Gastroesophageal sphincter (tissue), 4 donors: ENCODE data around the gene CNTN5. TPM values are rescaled to one million over a fixed set of nuclear protein-coding genes. Genes with fewer than 3 reads are reported as not detected.

Experiments used
- ATAC-seq: fragments of 150-250 bp; one replicate; pipeline ENCODE4 v1.9.1; 2016; ENCODE audit warnings: mild to moderate bottlenecking, moderate library complexity
- H3K27ac ChIP-seq, 4 donors: fragments of 200-600 bp; sonication (generic) in 3 of 4; 1 replicate in 3 of 4; 2 replicates in 1 of 4; pipeline ENCODE4 v1.5.1; 2016 to 2019
- H3K27me3 ChIP-seq: fragments of 200-600 bp; sonication (generic); one replicate; pipeline ENCODE4 v1.5.1; 2019
- H3K36me3 ChIP-seq, 2 donors: fragments of 200-600 bp; sonication (generic); one replicate each; pipeline ENCODE4 v1.5.1; 2019; ENCODE audit warnings: control low read depth in 1 of 2
- H3K4me1 ChIP-seq, 3 donors: fragments of 200-600 bp; sonication (generic); 1 replicate in 2 of 3; 2 replicates in 1 of 3; pipeline ENCODE4 v1.5.1; 2016 to 2019; ENCODE audit warnings: control low read depth in 2 of 3
- H3K4me3 ChIP-seq, 2 donors: fragments of 200-600 bp; sonication (generic); one replicate each; pipeline ENCODE4 v1.5.1; 2019; ENCODE audit warnings: mild to moderate bottlenecking in 1 of 2, moderate library complexity in 1 of 2
- H3K9me3 ChIP-seq, 3 donors: fragments of 200-600 bp; sonication (generic); one replicate each; pipeline ENCODE4 v1.5.1; 2017 to 2019; ENCODE audit warnings: control low read depth in 2 of 3
- CTCF ChIP-seq, 4 experiments: fragments of 200-600 bp in 2 of 4; fragments of 450-650 bp in 2 of 4; sonication (generic) in 1 of 4; IDR thresholded peaks; one replicate each; pipeline ENCODE4 v1.5.1; 2017 to 2019; ENCODE audit warnings: antibody characterized with exemption in 4 of 4, mild to moderate bottlenecking in 2 of 4, moderate library complexity in 2 of 4
- EP300 ChIP-seq: sonication (generic); formaldehyde crosslinking; IDR thresholded peaks from one replicate; pipeline ENCODE4 v1.6.1; 2017; ENCODE audit warnings: antibody characterized with exemption, mild to moderate bottlenecking
- POLR2A ChIP-seq, 2 donors: fragments of 450-650 bp; IDR thresholded peaks; one replicate each; pipeline ENCODE4 v1.6.1; 2017; ENCODE audit warnings: antibody characterized with exemption in 2 of 2, mild to moderate bottlenecking in 2 of 2, moderate library complexity in 1 of 2
- POLR2AphosphoS5 ChIP-seq: sonication (generic); formaldehyde crosslinking; IDR thresholded peaks from one replicate; pipeline ENCODE4 v1.6.1; 2017; ENCODE audit warnings: antibody characterized with exemption
- WGBS, 2 donors: methylation state at CpG; one replicate each; pipeline ENCODE4 v1.1.5; 2018; ENCODE audit warnings: low coverage in 1 of 2; 5-methylcytosine and 5-hydroxymethylcytosine counted together
- total RNA-seq, 4 donors: library from RNA; depleted of rRNA; stranded (reverse); fragments of >200 nt; gene quantifications; one replicate each; pipeline ENCODE4 v1.1.0, GENCODE V29; 2016

The CNTN5 gene
- total RNA-seq, 4 donors from 2014 or later, result 0.16 TPM; not detected in 3

- Histone ChIP-seq H3K9me3 (no peaks in the 10 kb centered on the region), H3K27me3 (no peaks in the 10 kb centered on the region), H3K27ac (no peak overlapping the region), H3K36me3 (no peaks in the 10 kb centered on the region), H3K4me1 (no peaks in the 10 kb centered on the region), H3K4me3 (no peak overlapping the region)
- 77 to 100% methylated on average over 3 of the region's 3 CpGs for WGBS, 2 donors
- TF ChIP-seq EP300 (no peak), CTCF (IDR thresholded peaks at IDR 0.05) (no peak), POLR2A (IDR thresholded peaks at IDR 0.05) (no peak), POLR2AphosphoS5 (no peak)
- no peak for ATAC-seq
Observed at GRCh38 chr11:99432677-99433076, 411.9 kb downstream of the CNTN5 start.

- Histone ChIP-seq H3K27ac (no peak overlapping the region), H3K27me3 (no peaks in the 10 kb centered on the region), H3K4me3 (no peak overlapping the region), H3K9me3 (no peaks in the 10 kb centered on the region), H3K4me1 (no peaks in the 10 kb centered on the region), H3K36me3 (no peaks in the 10 kb centered on the region)
- WGBS, 2 donors, result 66 to 89% methylated on average over 3 of the region's 3 CpGs
- TF ChIP-seq EP300 (no peak), POLR2AphosphoS5 (no peak), POLR2A (IDR thresholded peaks at IDR 0.05) (no peak), CTCF (IDR thresholded peaks at IDR 0.05) (no peak)
- ATAC-seq, result no peak
Observed at GRCh38 chr11:99443276-99443675, 422.5 kb downstream of the CNTN5 start.

GRCh38 chr11:99446400-99446799, 425.7 kb downstream of the CNTN5 start:
- no peak for ATAC-seq
- Histone ChIP-seq H3K27me3 (no peaks in the 10 kb centered on the region), H3K27ac (no peak overlapping the region), H3K4me1 (no peaks in the 10 kb centered on the region), H3K36me3 (no peaks in the 10 kb centered on the region), H3K4me3 (no peak overlapping the region), H3K9me3 (no peaks in the 10 kb centered on the region)
- WGBS, 2 donors, result 67 to 70% methylated on average over 1 of the region's 1 CpG
- TF ChIP-seq POLR2AphosphoS5, result no peak
- TF ChIP-seq EP300, result no peak
- no peak for TF ChIP-seq CTCF (IDR thresholded peaks at IDR 0.05)
- no peak for TF ChIP-seq POLR2A (IDR thresholded peaks at IDR 0.05)

- Histone ChIP-seq H3K36me3 (no peaks in the 10 kb centered on the region), H3K4me3 (no peak overlapping the region), H3K27ac (no peak overlapping the region), H3K27me3 (no peaks in the 10 kb centered on the region), H3K9me3 (no peaks in the 10 kb centered on the region), H3K4me1 (no peaks in the 10 kb centered on the region)
- ATAC-seq, result no peak
- no peak for TF ChIP-seq EP300
- TF ChIP-seq POLR2AphosphoS5, result no peak
- TF ChIP-seq POLR2A (IDR thresholded peaks at IDR 0.05), result no peak
- TF ChIP-seq CTCF (IDR thresholded peaks at IDR 0.05), result no peak
Observed at GRCh38 chr11:99449345-99449744, 428.6 kb downstream of the CNTN5 start.

GRCh38 chr11:99452075-99452474, 431.3 kb downstream of the CNTN5 start:
- 76% methylated on average over 2 to 3 of the region's 5 CpGs for WGBS, 2 donors
- no peaks in the 10 kb centered on the region for H3K27me3 ChIP-seq
- no peak overlapping the region for H3K27ac ChIP-seq
- no peaks in the 10 kb centered on the region for H3K36me3 ChIP-seq
- no peaks in the 10 kb centered on the region for H3K9me3 ChIP-seq
- H3K4me3 ChIP-seq, result no peak overlapping the region
- no peak for TF ChIP-seq CTCF (IDR thresholded peaks at IDR 0.05)
- TF ChIP-seq POLR2AphosphoS5, result no peak
- no peak for TF ChIP-seq POLR2A (IDR thresholded peaks at IDR 0.05)
- TF ChIP-seq EP300, result no peak
- H3K4me1 ChIP-seq, result no peaks in the 10 kb centered on the region
- ATAC-seq, result no peak
